Skin of body (tissue), 2 donors: Measurements from ENCODE around the gene ARIH1. TPM values are rescaled to one million over a fixed set of nuclear protein-coding genes. Genes with fewer than 3 reads are reported as not detected.

Source experiments
- DNase-seq: peaks from one replicate; lab custom pipeline; 2025; lab: John Stamatoyannopoulos, UW
- total RNA-seq: library from RNA; depleted of rRNA; stranded (reverse); fragments of >200 nt; gene quantifications from one replicate; pipeline ENCODE4 v1.2.3, GENCODE V29; 2014

ARIH1 gene
- total RNA-seq, 1 donor from 2014 or later = 51.8 TPM

GRCh38 chr15:72536506-72536905, 62.4 kb downstream of the ARIH1 start:
- DNase-seq = no peak

- DNase-seq = no peak
Measured at GRCh38 chr15:72538931-72539330, 64.8 kb downstream of the ARIH1 start.

- no peak for DNase-seq
Measured at GRCh38 chr15:72540606-72541237, 66.6 kb downstream of the ARIH1 start.

- DNase-seq = no peak
Measured at GRCh38 chr15:72541674-72542073, 67.5 kb downstream of the ARIH1 start.

- DNase-seq = no peak
Measured at GRCh38 chr15:72545156-72545555, 71.0 kb downstream of the ARIH1 start.

- DNase-seq = no peak
Measured at GRCh38 chr15:72554471-72555425, 80.6 kb downstream of the ARIH1 start.

GRCh38 chr15:72559781-72560180, 85.7 kb downstream of the ARIH1 start:
- DNase-seq = no peak

- DNase-seq = no peak
Measured at GRCh38 chr15:72560458-72560857, 86.3 kb downstream of the ARIH1 start.

GRCh38 chr15:72562386-72562785, 88.3 kb downstream of the ARIH1 start:
- no peak for DNase-seq

GRCh38 chr15:72562878-72563277, 88.7 kb downstream of the ARIH1 start:
- no peak for DNase-seq

- DNase-seq = no peak
Measured at GRCh38 chr15:72564091-72564490, 90.0 kb downstream of the ARIH1 start.

GRCh38 chr15:72566973-72567372, 92.8 kb downstream of the ARIH1 start:
- DNase-seq = no peak

- DNase-seq = no peak
Measured at GRCh38 chr15:72570059-72570458, 95.9 kb downstream of the ARIH1 start.

- DNase-seq = no peak
Measured at GRCh38 chr15:72579814-72580213, 105.7 kb downstream of the ARIH1 start.

GRCh38 chr15:72584006-72584405, 109.9 kb downstream of the ARIH1 start:
- DNase-seq = no peak

GRCh38 chr15:72585025-72585424, 110.9 kb downstream of the ARIH1 start:
- no peak for DNase-seq

- no peak for DNase-seq
Measured at GRCh38 chr15:72585476-72586058, 111.4 kb downstream of the ARIH1 start.

- no peak for DNase-seq
Measured at GRCh38 chr15:72588096-72588495, 114.0 kb downstream of the ARIH1 start.

GRCh38 chr15:72590427-72590826, 116.3 kb downstream of the ARIH1 start:
- no peak for DNase-seq

- no peak for DNase-seq
Measured at GRCh38 chr15:72591361-72591760, 117.2 kb downstream of the ARIH1 start.

GRCh38 chr15:72592097-72592496, 118.0 kb downstream of the ARIH1 start:
- DNase-seq = no peak

GRCh38 chr15:72592676-72593075, 118.5 kb downstream of the ARIH1 start:
- DNase-seq = no peak
